Measurements from ENCODE around the gene ZMYND8.
"Not testable (repeated sequence)": the region's sequence is repeated elsewhere in the genome, so short reads cannot be mapped to it uniquely, and the experiment has no call there.

ZMYND8 gene

DNA sequence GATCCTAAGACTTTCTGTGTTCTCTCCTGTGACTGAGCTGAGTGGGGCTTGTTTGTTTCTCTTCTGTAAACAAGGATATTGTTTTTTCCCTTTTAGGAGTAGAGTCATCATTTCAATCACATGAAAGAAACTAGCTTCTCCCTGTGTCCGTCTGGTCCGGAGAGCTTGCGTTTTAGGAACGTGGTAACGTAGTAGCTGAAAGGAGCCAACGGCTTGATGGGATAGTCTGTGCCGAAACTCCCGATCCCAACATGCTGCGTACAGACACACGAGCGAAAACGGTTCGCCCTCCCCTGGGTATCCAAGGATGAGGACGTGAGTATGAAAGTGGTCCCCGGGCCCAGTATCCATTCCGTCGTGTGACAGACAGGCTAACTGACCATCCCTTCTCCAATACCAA, 146.5 kb downstream of the ZMYND8 start:
- Mint-ChIP-seq H3K4me1 (peaks cover 13 to 20% of the 10 kb centered on the region in 2 donors), H3K9me3 (no peaks in the 10 kb centered on the region), H3K36me3 (peaks cover 20 to 24% of the 10 kb centered on the region in 2 donors), H3K4me3 (no peak overlapping the region), H3K27ac (peak overlapping the region; percentile 25), H3K27me3 (no peaks in the 10 kb centered on the region)
- ATAC-seq (replicated peaks) (no peak), DNase-seq (no peak)

DNA sequence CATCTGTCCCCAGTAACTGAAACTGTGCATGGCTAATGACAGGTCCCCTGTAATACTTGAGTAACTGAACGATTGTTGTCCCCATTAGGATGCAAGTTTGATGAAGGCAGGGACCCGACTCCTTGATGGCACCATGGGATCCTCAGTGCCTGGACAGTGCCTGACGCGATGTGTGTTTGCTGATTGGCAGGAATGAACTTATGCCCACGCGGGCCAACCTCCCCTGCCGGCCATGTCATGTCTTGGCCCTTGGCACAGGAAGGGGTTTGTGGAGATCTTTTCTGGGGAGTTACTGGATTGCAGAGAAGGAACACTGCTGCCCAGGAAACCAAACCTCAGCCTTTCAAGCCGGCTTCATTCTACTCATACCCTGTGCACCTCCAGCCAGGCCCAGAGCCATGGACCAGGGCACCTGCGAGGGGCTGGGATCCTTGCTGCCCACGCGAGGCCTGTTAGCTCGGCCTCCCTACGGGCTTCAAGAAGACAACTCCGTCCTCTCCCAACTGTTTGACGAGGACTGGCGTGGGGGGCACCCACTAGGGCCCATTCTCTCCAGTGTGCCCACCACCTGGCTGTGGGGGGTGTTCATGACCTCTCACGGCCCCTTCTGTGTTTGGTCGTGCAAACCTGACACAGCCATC, 147.8 kb downstream of the ZMYND8 start:
- ATAC-seq (replicated peaks) (no peak), DNase-seq (no peak)
- H3K27ac Mint-ChIP-seq: peak overlapping the region; percentile 47
- no peak overlapping the region for H3K4me3 Mint-ChIP-seq
- H3K27me3 Mint-ChIP-seq: no peaks in the 10 kb centered on the region
- peaks cover 20 to 21% of the 10 kb centered on the region in 2 donors for H3K36me3 Mint-ChIP-seq
- no peaks in the 10 kb centered on the region for H3K9me3 Mint-ChIP-seq
- H3K4me1 Mint-ChIP-seq: peaks cover 13 to 20% of the 10 kb centered on the region in 2 donors

DNA sequence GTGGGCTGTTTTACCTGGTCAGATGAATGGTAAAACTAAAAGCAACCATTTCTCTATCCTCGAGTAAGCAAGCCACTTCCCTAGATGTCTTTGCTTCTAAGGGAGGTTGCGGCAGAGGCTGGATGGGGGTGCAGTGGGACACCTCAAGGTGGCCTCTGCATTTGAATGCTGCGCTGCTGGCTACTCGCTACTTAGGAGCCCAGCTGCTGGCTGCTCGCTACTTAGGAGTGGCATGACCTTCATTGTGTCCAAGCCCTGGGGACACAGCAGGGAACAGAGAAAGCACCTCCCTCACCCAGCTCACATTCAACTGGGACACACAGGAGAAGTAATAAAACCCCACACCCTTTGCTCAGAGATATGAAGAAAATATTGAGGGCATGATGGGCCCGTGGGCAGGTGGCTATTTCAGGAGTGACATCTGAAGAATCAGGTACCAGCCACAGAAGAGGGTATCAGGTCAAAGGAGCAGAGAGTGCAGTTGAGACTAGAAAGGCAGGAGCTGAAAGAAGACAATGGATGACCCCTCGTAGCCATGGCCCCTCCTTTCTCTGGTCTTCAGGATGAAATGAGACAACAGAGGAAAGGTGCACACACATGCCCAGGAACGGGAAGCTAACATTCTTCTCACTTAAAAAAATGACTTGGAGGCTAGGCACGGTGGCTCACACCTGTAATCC, 149.4 kb downstream of the ZMYND8 start:
- Mint-ChIP-seq H3K4me3 (no peak overlapping the region), H3K36me3 (peaks cover 20 to 21% of the 10 kb centered on the region in 2 donors), H3K4me1 (peaks cover 13 to 20% of the 10 kb centered on the region in 2 donors), H3K27me3 (no peaks in the 10 kb centered on the region), H3K9me3 (peaks cover 0 to 2% of the 10 kb centered on the region in 2 donors), H3K27ac (peak overlapping the region; percentile 32)
- ATAC-seq (replicated peaks): no peak
- DNase-seq: no peak

DNA sequence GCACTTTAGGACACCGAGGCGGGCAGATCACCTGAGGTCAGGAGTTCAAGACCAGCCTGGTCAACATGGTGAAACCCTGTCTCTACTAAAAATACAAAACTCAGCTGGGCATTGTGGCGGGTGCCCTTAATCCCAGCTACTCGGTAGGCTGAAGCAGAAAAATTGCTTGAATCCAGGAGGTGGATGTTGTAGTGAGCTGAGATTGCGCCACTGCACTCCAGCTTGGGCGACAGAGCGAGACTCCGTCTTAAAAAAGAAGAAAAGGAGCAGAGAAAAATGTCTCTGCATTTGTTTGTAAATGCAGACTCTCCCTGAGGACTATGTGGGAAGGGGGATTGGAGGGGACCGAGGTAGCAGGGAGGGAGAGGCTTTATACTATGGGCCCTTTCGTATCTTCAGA, 149.9 kb downstream of the ZMYND8 start:
- not testable (repeated sequence) for H3K4me3 Mint-ChIP-seq; H3K27me3 Mint-ChIP-seq; DNase-seq; ATAC-seq (replicated peaks); H3K9me3 Mint-ChIP-seq
- H3K4me1 Mint-ChIP-seq: peaks cover 13 to 20% of the 10 kb centered on the region in 2 donors
- H3K27ac Mint-ChIP-seq: peak overlapping the region; percentile 25
- peaks cover 20 to 21% of the 10 kb centered on the region in 2 donors for H3K36me3 Mint-ChIP-seq

DNA sequence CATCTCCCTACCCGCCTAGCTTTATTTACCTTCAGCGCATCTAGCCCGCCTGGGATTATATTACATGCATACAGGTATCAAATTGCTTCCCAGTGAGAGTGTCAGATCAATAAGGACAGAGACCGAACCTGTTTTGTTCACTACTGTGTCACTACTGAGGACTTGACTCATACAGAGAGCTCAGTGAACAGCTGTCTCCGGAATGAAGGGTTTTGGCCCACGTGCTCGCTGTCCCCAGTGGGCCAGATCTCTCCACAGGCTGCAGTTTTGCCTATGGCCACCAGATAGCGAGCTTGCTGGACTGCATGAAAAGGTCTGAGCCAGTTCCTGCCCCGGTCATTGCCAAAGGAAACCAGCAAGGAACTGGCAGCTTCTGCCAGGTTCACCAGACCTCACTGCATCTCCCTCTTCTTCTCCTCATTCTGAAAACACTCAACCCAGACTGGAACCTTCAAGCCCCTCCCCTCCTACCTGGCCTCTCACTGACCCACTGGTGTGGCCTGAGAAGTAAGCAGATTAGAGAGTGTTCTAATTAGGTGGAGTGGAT, 150.8 kb downstream of the ZMYND8 start:
- peak; percentile 77 for DNase-seq
- no peaks in the 10 kb centered on the region for H3K27me3 Mint-ChIP-seq
- peaks cover 20 to 21% of the 10 kb centered on the region in 2 donors for H3K36me3 Mint-ChIP-seq
- H3K4me1 Mint-ChIP-seq: peaks cover 13 to 21% of the 10 kb centered on the region in 2 donors
- peaks cover 0 to 2% of the 10 kb centered on the region in 2 donors for H3K9me3 Mint-ChIP-seq
- H3K27ac Mint-ChIP-seq: peak overlapping the region; percentile 20
- ATAC-seq (replicated peaks): peak; percentile 91 to 98
- no peak overlapping the region for H3K4me3 Mint-ChIP-seq

DNA sequence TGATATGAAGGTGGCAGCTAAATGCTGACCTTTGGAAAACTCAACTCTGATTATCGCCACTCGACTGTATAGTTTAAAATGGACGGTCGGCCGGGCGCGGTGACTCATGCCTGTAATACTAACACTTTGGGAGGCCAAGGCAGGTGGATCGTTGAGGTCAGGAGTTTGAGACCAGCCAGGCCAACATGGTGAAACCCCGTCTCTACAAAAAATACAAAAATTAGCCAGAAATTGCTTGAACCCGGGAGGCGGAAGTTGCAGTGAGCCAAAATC, 151.7 kb downstream of the ZMYND8 start:
- not testable (repeated sequence) for ATAC-seq (replicated peaks); H3K27ac Mint-ChIP-seq; DNase-seq; H3K9me3 Mint-ChIP-seq; H3K4me3 Mint-ChIP-seq; H3K27me3 Mint-ChIP-seq
- Mint-ChIP-seq H3K4me1 (peaks cover 13 to 24% of the 10 kb centered on the region in 2 donors), H3K36me3 (peaks cover 17% of the 10 kb centered on the region in 2 donors)

DNA sequence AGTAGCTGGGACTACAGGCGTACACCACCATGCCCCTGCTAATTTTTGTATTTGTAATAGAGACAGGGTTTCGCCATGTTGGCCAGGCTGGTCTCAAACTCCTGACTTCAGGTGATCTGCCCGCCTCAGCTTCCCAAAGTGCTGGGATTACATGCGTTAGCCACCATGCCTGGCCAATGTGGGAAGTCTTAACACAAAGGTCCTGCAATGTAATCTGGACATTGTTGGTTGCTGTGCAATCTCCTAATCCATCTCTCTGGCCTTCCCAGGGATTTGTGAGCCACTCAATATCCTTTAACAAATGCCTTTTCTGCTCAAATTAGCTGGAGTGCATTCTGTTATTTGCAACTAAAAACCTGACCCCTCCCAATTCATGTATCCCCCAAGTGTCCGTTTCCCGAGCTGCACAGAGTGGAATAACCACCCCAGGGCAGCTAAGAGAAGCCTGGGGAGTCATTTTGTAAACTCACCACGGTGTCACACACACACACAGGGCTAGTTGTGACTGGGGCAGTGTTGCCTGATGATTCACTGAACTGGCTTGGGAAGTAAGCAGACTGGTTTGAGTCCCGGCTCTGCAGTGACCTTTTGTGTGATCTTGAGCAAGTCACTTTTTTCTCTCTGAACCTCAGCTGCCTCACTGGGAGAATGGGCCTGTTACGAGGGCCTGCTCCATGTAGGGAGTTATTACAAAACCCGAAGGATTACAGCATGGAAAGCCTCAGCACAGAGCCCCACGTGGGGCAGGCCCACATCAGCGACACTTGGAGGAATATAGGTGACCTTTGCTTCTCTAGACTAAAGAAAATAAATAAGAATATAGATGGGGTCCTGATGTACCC, 152.3 kb downstream of the ZMYND8 start:
- H3K4me3 Mint-ChIP-seq: no peak overlapping the region

DNA sequence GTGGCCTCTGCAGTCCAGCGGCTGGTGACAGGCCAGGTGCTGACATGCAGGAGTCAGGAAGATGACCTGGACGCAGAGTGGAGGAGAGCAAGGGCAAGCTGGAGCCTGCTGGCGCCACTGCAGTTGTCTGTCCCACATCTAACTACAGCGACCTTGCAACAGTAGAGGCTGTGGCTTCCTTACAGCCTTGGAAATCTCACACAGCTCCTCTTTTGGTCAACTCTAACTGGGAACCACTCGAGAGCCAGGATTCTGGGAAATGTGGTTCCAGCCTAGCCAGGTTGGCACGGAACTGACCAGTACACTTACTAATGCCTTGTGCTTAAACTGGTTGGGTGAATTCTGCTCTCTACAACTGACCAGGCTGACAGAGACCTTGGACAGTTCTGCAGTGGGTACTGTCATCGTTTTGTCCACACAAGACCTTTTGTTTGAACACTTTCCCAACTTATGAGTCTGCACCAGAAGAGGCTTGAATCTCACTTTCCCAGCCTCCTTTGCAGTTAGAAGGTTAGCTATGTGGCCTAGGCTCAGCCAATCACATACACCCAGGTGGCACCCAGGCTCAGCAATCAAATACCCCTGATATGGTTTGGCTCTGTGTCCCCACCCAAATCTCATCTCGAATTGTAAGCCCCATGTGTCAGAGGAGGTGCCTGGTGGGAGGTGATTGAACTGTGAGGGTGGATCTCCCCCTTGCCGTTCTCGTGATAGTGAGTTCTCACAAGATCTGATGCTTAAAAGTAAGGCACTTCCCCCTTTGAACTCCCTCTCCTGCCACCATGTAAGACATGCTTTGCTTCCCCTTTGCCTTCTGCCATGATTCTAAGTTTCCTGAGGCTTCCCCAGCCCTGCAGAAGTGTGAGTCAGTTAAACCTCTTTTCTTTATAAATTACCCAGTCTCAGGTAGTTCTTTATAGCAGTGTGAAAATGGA, 153.5 kb downstream of the ZMYND8 start:
- no peak overlapping the region for H3K4me3 Mint-ChIP-seq
- ATAC-seq (replicated peaks): no peak
- H3K27ac Mint-ChIP-seq: no peak overlapping the region
- H3K4me1 Mint-ChIP-seq: peaks cover 13 to 24% of the 10 kb centered on the region in 2 donors
- DNase-seq: no peak
- peaks cover 0 to 2% of the 10 kb centered on the region in 2 donors for H3K9me3 Mint-ChIP-seq
- H3K36me3 Mint-ChIP-seq: peaks cover 6% of the 10 kb centered on the region in 2 donors
- no peaks in the 10 kb centered on the region for H3K27me3 Mint-ChIP-seq

More for the DNA sequence above, 152.3 kb downstream of the ZMYND8 start:
- Mint-ChIP-seq H3K9me3 (peaks cover 0 to 2% of the 10 kb centered on the region in 2 donors), H3K4me1 (peaks cover 13 to 24% of the 10 kb centered on the region in 2 donors), H3K36me3 (peaks cover 12% of the 10 kb centered on the region in 2 donors), H3K27me3 (no peaks in the 10 kb centered on the region), H3K27ac (no peak overlapping the region)
- DNase-seq (no peak), ATAC-seq (replicated peaks) (no peak)

DNA sequence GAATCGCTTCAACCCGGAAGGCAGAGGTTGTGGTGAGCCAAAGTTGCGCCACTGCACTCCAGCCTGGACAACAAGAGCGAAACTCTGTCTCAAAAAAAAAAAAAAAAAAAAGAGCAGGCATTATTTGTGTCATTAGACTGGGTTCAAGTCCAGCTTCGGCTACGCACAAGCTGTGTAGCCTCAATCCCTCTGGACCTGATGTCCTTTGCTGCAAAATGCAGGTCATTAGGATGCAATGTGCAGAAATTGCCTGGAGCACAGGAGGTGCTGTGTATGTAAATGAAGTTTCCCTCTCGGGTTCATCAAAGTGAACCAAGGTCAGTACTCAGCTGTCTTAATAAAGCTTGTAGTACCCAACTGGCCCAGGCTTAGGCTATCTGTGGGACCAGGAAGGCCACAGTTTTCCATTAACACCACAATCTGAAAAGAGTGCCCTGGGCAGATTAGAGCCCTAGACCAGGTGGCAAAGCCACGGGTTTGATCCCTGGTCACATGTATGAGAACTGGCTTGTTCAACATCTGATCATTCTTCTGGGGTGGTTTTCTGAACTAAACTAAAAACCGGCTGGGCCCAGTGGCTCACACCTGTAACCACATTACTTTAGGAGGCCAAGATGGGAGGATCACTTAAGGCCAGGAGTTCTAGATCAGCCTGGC, 155.3 kb downstream of the ZMYND8 start:
- Mint-ChIP-seq H3K4me3 (no peak overlapping the region), H3K4me1 (peaks cover 10 to 20% of the 10 kb centered on the region in 2 donors), H3K27me3 (no peaks in the 10 kb centered on the region), H3K36me3 (no peaks in the 10 kb centered on the region), H3K9me3 (peaks cover 0 to 2% of the 10 kb centered on the region in 2 donors), H3K27ac (no peak overlapping the region)
- no peak for DNase-seq
- ATAC-seq (replicated peaks): no peak

DNA sequence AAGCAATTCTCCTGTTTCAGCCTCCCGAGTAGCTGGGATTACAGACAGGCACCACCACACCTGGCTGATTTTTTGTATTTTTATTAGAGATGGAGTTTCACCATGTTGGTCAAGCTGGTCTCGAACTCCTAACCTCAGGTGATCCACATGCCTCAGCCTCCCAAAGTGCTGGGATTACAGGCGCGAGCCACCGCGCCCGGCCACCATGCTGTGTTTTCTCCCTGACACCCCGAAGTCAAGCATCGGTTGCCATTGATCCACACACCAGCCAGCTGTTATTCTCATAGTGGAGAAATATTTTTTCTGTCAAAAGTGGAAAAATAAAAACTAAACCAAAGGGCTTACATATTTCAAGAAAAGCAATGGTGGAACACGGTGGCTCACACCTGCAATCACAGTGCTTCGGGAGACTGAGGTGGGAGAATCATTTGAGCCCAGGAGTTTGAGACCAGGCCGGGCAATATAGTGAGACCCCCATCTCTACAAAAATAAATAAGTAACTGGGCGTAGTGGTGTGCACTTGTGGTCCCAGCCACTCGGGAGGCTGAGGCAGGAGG, 157.4 kb downstream of the ZMYND8 start:
- peaks cover 4 to 14% of the 10 kb centered on the region in 2 donors for H3K4me1 Mint-ChIP-seq
- H3K27ac Mint-ChIP-seq: no peak overlapping the region
- H3K9me3 Mint-ChIP-seq: peaks cover 0 to 2% of the 10 kb centered on the region in 2 donors
- ATAC-seq (replicated peaks): no peak
- H3K27me3 Mint-ChIP-seq: no peaks in the 10 kb centered on the region
- no peak for DNase-seq
- H3K36me3 Mint-ChIP-seq: no peaks in the 10 kb centered on the region
- H3K4me3 Mint-ChIP-seq: no peak overlapping the region

DNA sequence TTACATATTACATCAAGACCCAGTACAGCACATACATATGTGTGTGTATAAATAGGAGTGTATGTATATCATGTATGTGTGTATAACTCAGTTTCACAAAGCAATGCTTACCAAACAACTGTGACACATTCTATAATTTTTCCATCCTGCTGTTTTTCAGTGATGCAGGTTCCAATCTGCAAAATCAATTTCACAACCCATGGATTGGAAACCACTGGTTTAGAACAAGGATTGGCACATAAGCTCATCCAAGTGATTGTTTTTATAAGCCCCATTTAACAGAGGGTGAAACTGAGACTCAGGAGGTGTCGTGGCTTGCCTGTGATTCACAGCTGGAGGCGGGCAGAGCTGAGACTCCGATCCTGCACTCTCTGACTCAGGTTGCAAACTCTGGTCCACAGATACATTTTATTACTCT, 158.2 kb downstream of the ZMYND8 start:
- DNase-seq: no peak
- ATAC-seq (replicated peaks): no peak
- Mint-ChIP-seq H3K27me3 (no peaks in the 10 kb centered on the region), H3K4me3 (no peak overlapping the region), H3K27ac (no peak overlapping the region), H3K4me1 (peaks cover 4 to 14% of the 10 kb centered on the region in 2 donors), H3K9me3 (peaks cover 0 to 2% of the 10 kb centered on the region in 2 donors), H3K36me3 (no peaks in the 10 kb centered on the region)

DNA sequence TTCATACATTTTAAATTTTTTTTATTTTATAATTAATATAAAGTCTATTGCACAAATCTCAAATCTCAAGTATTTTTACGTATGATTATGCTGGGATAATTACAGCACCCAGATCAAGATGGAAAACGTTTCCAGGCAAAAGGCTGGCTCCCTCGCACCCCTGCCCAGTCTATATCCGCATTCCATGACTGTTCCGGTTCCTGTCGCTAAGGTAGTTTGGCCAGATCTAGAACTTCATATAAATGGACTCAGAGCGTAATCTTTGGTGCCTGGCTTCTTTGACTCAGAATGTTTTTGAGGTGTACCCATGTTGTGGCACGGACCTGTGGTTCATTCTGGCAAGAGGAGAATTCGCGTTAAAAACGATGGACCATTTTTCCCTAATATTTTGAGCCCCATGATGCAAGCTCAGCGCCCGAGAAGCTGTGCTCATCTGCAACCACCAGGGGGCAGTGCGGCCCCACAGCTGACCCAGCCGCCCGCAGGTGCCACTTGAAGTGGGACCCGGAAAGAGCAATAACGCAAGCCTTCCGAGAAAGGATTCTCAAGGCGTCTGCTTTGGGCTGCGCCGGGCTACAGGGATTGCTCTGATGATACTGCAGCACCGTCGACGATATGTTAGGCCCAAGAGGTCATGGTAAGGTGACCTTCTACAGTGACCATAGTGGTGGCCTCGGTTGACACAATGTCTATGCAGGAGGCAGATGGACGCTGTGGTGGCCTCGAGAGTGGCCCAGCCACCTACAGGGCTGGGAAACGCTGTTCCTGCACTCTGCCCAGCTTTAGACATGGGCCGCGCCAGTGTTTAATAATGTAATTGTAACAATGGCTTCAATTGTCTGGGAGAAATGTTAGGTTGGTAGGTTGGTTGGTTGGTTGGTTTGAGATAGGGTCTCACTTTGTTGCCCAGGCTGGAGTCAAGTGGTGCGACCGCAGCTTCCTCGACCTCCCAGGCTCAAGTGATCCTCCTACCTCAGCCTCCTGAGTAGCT, 160.1 kb downstream of the ZMYND8 start:
- peak overlapping the region in 1 of 2 donors; percentile 16 for H3K4me3 Mint-ChIP-seq
- ATAC-seq (replicated peaks) (peak; percentile 89 to 92), DNase-seq (peak; percentile 61)
- H3K36me3 Mint-ChIP-seq: no peaks in the 10 kb centered on the region
- no peak overlapping the region for H3K27ac Mint-ChIP-seq
- peaks cover 0 to 4% of the 10 kb centered on the region in 2 donors for H3K27me3 Mint-ChIP-seq
- no peaks in the 10 kb centered on the region for H3K9me3 Mint-ChIP-seq
- H3K4me1 Mint-ChIP-seq: peaks cover 4 to 14% of the 10 kb centered on the region in 2 donors
